HG03558 (cell line): ENCODE results near the gene PTPRN2.
"Not testable (repeated sequence)": the region's sequence is repeated elsewhere in the genome, so short reads cannot be mapped to it uniquely, and the experiment has no call there.

Source experiments
- ATAC-seq: cut with Tn5 transposase; IDR thresholded peaks from one replicate; pipeline ENCODE4 v1.9.1; 2021; ENCODE audit warnings: moderate number of reproducible peaks; ENCODE audit not compliant: unreplicated experiment; ENCODE audit errors: extremely low read depth

Gene PTPRN2

DNA sequence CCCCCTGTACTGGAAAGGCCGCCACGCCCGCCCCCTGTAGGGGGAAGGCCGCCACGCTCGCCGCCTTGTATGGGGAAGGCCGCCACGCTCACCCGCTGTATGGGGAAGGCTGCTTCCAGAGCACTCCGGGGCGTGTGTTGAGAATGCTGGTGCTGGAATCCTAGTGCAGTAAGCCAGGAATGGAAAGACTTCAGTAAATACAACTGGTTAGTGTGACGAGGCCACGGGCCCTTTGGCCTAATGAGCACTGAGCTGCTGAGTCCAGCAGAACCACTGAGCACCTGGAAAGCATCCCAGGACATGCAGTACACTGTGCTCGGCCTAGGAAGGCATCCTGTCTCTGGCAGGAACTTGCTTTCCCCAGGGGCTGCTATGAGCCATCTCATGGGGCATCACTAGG, 398.9 kb downstream of the PTPRN2 start:
- no peak for ATAC-seq

DNA sequence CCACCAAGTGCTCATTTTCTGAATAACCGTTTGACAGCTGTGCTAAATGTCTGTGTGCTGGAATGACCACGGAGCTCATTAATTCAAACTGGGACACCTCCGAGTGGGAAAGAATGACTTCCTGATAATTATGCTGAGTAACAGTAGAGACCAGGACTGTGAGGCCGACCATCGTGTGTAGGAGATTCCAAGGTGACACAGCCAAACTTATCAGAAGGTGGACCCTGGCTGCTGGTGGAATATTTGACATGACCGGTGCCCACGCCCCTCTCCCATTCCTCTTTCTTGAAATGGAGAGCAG, 400.0 kb downstream of the PTPRN2 start:
- ATAC-seq, result no peak

DNA sequence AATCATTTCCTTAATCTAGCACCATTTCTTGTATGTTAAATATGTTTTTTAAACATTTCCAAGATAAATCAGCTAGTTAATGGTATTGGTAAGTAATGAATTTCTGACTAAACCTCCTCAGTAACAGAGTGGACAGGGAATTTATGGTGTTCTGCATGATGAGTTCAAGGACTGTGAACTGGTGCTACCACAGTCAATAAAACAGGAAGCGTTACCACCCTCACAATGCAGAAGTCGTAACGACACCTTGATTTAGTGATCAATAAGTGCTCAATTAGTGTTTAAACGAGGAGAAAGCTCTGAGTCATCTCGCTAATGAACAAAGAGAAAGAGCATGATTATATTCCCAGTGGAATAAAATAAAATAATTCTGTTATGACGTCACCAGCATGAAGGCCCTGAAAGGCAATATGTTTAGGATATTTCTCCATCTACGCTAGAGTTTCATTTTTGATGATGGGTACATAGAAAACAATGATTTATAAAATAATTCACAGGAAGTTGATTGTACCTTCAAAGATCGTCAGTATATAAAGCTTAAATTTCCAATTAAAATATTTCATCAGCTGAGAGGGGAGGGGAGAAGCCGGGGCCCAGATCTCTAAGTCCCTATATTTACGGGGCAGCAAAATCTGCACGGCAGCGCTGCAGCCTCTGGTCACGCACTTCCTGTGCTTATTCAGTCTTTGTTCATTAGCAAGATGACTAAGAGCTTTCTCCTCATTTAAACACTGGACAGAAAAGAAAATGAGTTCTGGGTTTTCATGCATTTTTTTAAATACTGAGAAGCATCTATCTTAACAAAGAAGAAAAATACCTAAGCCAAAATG, 400.5 kb downstream of the PTPRN2 start:
- no peak for ATAC-seq

DNA sequence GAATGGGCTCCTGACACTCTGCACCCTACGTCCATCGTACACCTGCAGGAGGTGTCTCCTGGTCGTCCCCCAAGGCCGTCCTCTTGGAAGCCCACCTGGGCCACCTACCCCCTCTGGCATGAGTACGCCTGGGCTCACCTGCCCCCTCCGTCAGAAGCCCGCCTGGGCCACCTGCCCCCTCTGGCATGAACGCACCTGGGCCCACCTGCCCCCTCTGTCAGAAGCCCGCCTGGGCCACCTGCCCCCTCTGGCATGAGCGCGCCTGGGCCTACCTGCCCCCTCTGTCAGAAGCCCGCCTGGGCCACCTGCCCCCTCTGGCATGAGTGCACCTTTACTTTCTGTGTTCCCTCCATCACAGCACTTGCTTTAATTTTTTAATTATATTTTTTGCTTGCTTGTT, 401.2 kb downstream of the PTPRN2 start:
- no peak for ATAC-seq

- ATAC-seq, result no peak
These were observed 402.0 kb downstream of the PTPRN2 start for GRCh38 chr7:158185653-158186052.

DNA sequence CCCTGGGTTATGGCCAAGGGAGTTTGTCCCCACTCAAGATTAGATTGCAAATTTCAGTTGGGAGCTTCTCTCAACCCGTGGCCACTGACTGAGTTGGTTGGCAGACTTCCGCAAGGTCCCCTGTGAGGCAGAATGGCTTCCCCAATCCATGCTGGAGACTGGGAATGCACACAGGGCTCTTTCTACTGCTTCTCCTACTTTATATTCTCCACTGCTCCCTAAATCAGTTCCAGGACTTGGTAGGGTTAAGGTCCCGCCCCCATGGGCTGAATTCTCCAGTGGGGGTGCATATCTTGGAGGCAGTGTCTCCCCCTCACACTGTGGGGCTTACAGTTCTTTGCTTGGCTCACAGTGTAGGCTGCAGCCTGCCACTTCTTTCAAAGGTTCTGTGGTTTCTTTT, 404.2 kb downstream of the PTPRN2 start:
- no peak for ATAC-seq

- ATAC-seq, result no peak
These were observed 411.0 kb downstream of the PTPRN2 start for GRCh38 chr7:158176561-158177173.

GRCh38 chr7:158175779-158176178, 411.8 kb downstream of the PTPRN2 start:
- no peak for ATAC-seq

GRCh38 chr7:158174947-158175346, 412.7 kb downstream of the PTPRN2 start:
- ATAC-seq, result no peak

GRCh38 chr7:158167373-158167772, 420.2 kb downstream of the PTPRN2 start:
- ATAC-seq, result no peak

GRCh38 chr7:158166386-158167340, 421.0 kb downstream of the PTPRN2 start:
- ATAC-seq, result no peak

- no peak for ATAC-seq
These were observed 421.9 kb downstream of the PTPRN2 start for GRCh38 chr7:158165711-158166110.

DNA sequence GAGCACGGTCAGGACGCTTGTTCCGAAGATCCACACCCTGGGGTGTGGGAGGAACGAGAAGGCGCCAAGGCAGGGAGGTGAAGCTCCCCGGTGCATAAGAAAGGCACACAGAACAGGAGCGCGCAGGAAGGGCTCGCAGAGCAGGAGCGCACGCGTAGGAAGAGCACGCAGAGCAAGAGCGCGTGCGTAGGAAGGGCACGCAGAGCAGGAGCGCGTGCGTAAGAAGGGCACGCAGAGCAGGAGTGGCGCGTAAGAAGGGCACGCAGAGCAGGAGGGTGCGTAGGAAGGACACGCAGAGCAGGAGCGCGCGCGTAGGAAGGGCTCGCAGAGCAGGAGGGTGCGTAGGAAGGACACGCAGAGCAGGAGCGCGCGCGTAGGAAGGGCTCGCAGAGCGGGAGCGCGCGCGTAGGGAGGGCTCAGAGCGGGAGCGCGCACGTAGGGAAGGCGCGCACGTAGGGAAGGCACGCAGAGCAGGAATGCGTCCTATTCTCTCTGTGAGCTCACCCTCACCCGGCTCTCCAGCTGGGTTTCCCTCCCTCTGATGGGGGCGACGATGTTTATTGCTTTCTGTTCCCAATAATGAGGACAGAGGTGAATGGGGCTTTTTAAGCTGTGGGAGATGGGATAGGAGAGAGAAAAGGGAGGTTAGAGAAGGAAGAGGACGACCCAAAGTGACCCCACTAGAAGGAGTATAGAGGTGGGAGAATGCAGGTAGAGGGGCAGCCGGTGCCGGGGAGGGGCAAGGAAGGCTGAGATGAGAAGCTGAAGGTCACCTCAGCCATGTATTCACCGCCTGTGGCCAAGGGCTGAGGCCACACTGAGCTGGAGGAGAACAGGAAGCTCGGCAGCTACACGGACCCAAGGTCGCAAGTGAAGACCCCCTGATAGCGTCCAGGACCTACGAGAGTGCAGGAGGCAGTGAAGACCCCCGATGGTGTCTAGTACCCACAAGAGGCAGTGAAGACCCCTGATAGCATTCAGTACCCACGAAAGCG, 423.2 kb downstream of the PTPRN2 start:
- no peak for ATAC-seq

DNA sequence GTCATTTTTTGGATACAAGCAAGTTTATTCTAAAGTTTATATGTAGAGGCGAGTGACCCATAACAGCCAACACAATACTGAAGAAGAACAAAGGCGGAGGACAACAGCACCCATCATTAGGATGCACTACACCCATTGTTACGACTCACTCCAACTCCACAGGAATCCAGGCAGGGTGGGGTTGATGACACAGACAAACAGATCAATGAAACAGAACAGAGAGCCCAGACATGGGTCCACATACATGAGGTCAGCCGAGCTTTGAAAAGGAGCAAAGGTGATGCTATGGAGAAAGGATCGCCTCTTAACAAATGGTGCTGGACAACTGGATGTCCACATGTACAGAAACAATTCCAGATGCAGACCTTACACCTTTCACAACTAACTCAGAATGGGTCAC, 426.4 kb downstream of the PTPRN2 start:
- ATAC-seq, result no peak

- no peak for ATAC-seq
These were observed 427.4 kb downstream of the PTPRN2 start for GRCh38 chr7:158160199-158160598.

DNA sequence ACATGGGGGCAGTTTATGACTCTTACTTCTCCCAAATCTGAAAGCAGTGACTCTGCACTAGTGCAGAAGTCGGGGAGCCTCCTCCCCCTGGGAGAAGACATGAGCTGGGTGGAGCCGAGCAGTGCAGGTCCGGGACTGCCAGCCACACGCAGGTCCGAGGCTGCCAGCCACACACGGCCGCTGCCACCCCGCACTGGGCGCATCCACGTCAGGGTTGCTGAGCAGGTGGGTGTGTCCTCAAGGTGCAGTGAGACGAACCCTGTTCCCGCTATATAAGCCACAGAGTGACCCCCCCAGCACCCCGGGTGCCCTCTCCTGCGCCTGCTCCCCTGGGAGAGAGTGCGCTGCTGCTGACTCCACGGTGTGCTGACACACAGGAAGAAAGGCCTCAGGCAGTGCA, 430.2 kb downstream of the PTPRN2 start:
- no peak for ATAC-seq

DNA sequence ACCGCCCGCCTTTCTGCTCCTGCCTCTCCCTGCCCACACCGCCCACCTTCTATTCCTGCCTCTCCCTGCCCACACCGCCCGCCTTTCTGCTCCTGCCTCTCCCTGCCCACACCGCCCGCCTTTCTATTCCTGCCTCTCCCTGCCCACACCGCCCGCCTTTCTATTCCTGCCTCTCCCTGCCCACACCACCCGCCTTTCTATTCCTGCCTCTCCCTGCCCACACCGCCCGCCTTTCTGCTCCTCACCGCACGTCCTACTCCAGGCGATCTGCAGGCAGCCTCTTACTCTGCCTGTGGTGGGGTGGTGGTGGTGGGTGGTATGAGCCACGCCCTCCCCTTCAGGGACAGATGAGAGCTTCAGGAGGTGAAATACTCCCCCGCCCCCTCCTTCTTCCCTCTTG, 436.4 kb downstream of the PTPRN2 start:
- not testable (repeated sequence) for ATAC-seq

DNA sequence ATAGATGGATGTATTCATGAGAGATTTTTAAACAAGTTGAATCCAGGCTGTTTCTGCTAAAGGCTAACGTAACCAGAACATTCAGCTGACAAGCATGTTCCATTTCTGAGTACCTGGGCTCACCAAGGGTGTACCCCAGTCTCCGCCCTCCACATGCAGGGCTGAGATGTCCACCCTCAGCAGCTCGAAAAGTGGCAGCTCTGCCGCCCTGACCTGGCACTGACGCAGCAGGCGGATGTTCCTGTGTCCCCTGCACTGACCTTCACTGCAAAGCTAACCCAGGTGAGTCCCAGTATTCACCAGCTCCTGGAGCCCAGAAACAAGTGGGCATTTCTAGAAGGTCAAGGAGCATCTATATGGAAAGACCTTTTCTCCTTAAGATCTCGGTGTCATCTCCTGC, 437.4 kb downstream of the PTPRN2 start:
- no peak for ATAC-seq

DNA sequence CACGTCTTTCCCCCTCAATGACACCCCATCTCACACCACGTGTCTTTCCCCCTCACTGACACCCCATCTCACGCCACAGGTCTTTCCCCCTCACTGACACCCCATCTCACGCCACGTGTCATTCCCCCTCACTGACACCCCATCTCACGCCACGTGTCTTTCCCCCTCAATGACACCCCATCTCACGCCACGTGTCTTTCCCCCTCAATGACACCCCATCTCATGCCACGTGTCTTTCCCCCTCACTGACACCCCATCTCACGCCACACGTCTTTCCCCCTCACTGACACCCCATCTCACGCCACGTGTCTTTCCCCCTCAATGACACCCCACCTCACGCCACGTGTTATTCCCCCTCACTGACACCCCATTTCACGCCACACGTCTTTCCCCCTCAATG, 440.2 kb downstream of the PTPRN2 start:
- ATAC-seq, result not testable (repeated sequence)

GRCh38 chr7:158145370-158145769, 442.3 kb downstream of the PTPRN2 start:
- ATAC-seq, result no peak
